Ectodermal cell (in vitro differentiated cells): ENCODE measurements around the gene INPP4B.

Source experiments
- H3K27ac ChIP-seq: 2 replicates; pipeline ENCODE4 v1.7.0; 2013; ENCODE audit warnings: mild to moderate bottlenecking, low read depth, low read length; ENCODE audit not compliant: insufficient read depth, poor library complexity, severe bottlenecking
- H3K27me3 ChIP-seq: 2 replicates; pipeline ENCODE4 v1.7.0; 2013; ENCODE audit warnings: mild to moderate bottlenecking, low read length; ENCODE audit not compliant: insufficient read depth, control insufficient read depth, poor library complexity, severe bottlenecking
- H3K36me3 ChIP-seq: one replicate; pipeline ENCODE4 v1.7.0; 2013; ENCODE audit warnings: low read length; ENCODE audit not compliant: control insufficient read depth, insufficient read depth
- H3K4me1 ChIP-seq: one replicate; pipeline ENCODE4 v1.7.0; 2013; ENCODE audit warnings: low read length; ENCODE audit not compliant: control insufficient read depth, insufficient read depth
- H3K4me3 ChIP-seq: 2 replicates; pipeline ENCODE4 v1.7.0; 2013; ENCODE audit warnings: low read depth, low read length, control low read depth; ENCODE audit not compliant: insufficient read depth
- H3K9me3 ChIP-seq: 2 replicates; pipeline ENCODE4 v1.7.0; 2013; ENCODE audit warnings: mild to moderate bottlenecking, low read length, moderate library complexity; ENCODE audit not compliant: control insufficient read depth
- WGBS, 2 experiments: methylation state at CpG; one replicate each; pipeline ENCODE4 v1.1.7; 2013; ENCODE audit warnings: missing lambda C conversion rate in 2 of 2; 5-methylcytosine and 5-hydroxymethylcytosine counted together

INPP4B gene

GRCh38 chr4:142351958-142352357, 494.1 kb downstream of the INPP4B start:
- H3K27ac ChIP-seq, result no peak overlapping the region

GRCh38 chr4:142350871-142351270, 495.2 kb downstream of the INPP4B start:
- Histone ChIP-seq H3K27ac (no peak overlapping the region), H3K4me3 (no peak overlapping the region), H3K4me1 (no peaks in the 10 kb centered on the region), H3K27me3 (no peaks in the 10 kb centered on the region), H3K9me3 (no peaks in the 10 kb centered on the region), H3K36me3 (no peaks in the 10 kb centered on the region)

More at GRCh38 chr4:142351958-142352357, 494.1 kb downstream of the INPP4B start:
- WGBS, 2 experiments, result 82 to 86% methylated on average over 4 of the region's 4 CpGs
- Histone ChIP-seq H3K36me3 (no peaks in the 10 kb centered on the region), H3K27me3 (no peaks in the 10 kb centered on the region), H3K9me3 (no peaks in the 10 kb centered on the region), H3K4me1 (no peaks in the 10 kb centered on the region), H3K4me3 (no peak overlapping the region)

- H3K27ac ChIP-seq, result no peak overlapping the region
- H3K36me3 ChIP-seq, result no peaks in the 10 kb centered on the region
- 88 to 95% methylated on average over 1 of the region's 1 CpG for WGBS, 2 experiments
- no peak overlapping the region for H3K4me3 ChIP-seq
- no peaks in the 10 kb centered on the region for H3K4me1 ChIP-seq
- no peaks in the 10 kb centered on the region for H3K9me3 ChIP-seq
- H3K27me3 ChIP-seq, result no peaks in the 10 kb centered on the region
These were observed 497.5 kb downstream of the INPP4B start for GRCh38 chr4:142348613-142349021.

GRCh38 chr4:142347241-142347640, 498.9 kb downstream of the INPP4B start:
- H3K9me3 ChIP-seq, result no peaks in the 10 kb centered on the region
- H3K4me1 ChIP-seq, result no peaks in the 10 kb centered on the region
- H3K4me3 ChIP-seq, result no peak overlapping the region

GRCh38 chr4:142345924-142346323, 500.2 kb downstream of the INPP4B start:
- 85 to 97% methylated on average over 2 of the region's 2 CpGs for WGBS, 2 experiments
- H3K4me3 ChIP-seq, result no peak overlapping the region
- H3K9me3 ChIP-seq, result no peaks in the 10 kb centered on the region
- H3K36me3 ChIP-seq, result no peaks in the 10 kb centered on the region
- H3K27ac ChIP-seq, result no peak overlapping the region
- H3K4me1 ChIP-seq, result no peaks in the 10 kb centered on the region
- no peaks in the 10 kb centered on the region for H3K27me3 ChIP-seq

More at GRCh38 chr4:142347241-142347640, 498.9 kb downstream of the INPP4B start:
- Histone ChIP-seq H3K36me3 (no peaks in the 10 kb centered on the region), H3K27ac (no peak overlapping the region), H3K27me3 (no peaks in the 10 kb centered on the region)

GRCh38 chr4:142341268-142341667, 504.8 kb downstream of the INPP4B start:
- no peak overlapping the region for H3K4me3 ChIP-seq

GRCh38 chr4:142339053-142339452, 507.0 kb downstream of the INPP4B start:
- H3K4me3 ChIP-seq, result no peak overlapping the region
- no peak overlapping the region for H3K27ac ChIP-seq
- 78 to 94% methylated on average over 1 of the region's 1 CpG for WGBS, 2 experiments
- no peaks in the 10 kb centered on the region for H3K9me3 ChIP-seq
- no peaks in the 10 kb centered on the region for H3K4me1 ChIP-seq
- H3K27me3 ChIP-seq, result no peaks in the 10 kb centered on the region
- H3K36me3 ChIP-seq, result no peaks in the 10 kb centered on the region

More at GRCh38 chr4:142341268-142341667, 504.8 kb downstream of the INPP4B start:
- Histone ChIP-seq H3K36me3 (no peaks in the 10 kb centered on the region), H3K27ac (no peak overlapping the region), H3K4me1 (no peaks in the 10 kb centered on the region), H3K27me3 (no peaks in the 10 kb centered on the region), H3K9me3 (no peaks in the 10 kb centered on the region)
- WGBS, 2 experiments, result 98% methylated on average over 3 to 4 of the region's 4 CpGs

GRCh38 chr4:142336251-142336934, 509.7 kb downstream of the INPP4B start:
- Histone ChIP-seq H3K27me3 (no peaks in the 10 kb centered on the region), H3K4me3 (no peak overlapping the region), H3K27ac (no peak overlapping the region), H3K4me1 (no peaks in the 10 kb centered on the region), H3K36me3 (no peaks in the 10 kb centered on the region), H3K9me3 (no peaks in the 10 kb centered on the region)
- WGBS, 2 experiments, result 87% methylated on average over 12 of the region's 12 CpGs

- H3K36me3 ChIP-seq, result no peaks in the 10 kb centered on the region
- no peak overlapping the region for H3K4me3 ChIP-seq
- no peaks in the 10 kb centered on the region for H3K4me1 ChIP-seq
- no peaks in the 10 kb centered on the region for H3K9me3 ChIP-seq
- no peak overlapping the region for H3K27ac ChIP-seq
- H3K27me3 ChIP-seq, result no peaks in the 10 kb centered on the region
These were observed 511.2 kb downstream of the INPP4B start for GRCh38 chr4:142334931-142335330.

GRCh38 chr4:142331646-142332045, 514.5 kb downstream of the INPP4B start:
- no peaks in the 10 kb centered on the region for H3K36me3 ChIP-seq
- H3K27me3 ChIP-seq, result no peaks in the 10 kb centered on the region
- no peaks in the 10 kb centered on the region for H3K9me3 ChIP-seq
- H3K4me3 ChIP-seq, result no peak overlapping the region
- H3K4me1 ChIP-seq, result no peaks in the 10 kb centered on the region
- no peak overlapping the region for H3K27ac ChIP-seq
- WGBS, 2 experiments, result 96 to 100% methylated on average over 1 of the region's 1 CpG

- no peaks in the 10 kb centered on the region for H3K36me3 ChIP-seq
- no peaks in the 10 kb centered on the region for H3K4me1 ChIP-seq
- H3K27ac ChIP-seq, result no peak overlapping the region
- H3K9me3 ChIP-seq, result no peaks in the 10 kb centered on the region
- no peak overlapping the region for H3K4me3 ChIP-seq
- no peaks in the 10 kb centered on the region for H3K27me3 ChIP-seq
- WGBS, 2 experiments, result 93 to 94% methylated on average over 3 to 4 of the region's 4 CpGs
These were observed 515.0 kb downstream of the INPP4B start for GRCh38 chr4:142331132-142331531.
